H1 (cell line): ENCODE results near the gene PLG. TPM values are rescaled to one million over a fixed set of nuclear protein-coding genes. Genes with fewer than 3 reads are reported as not detected.

Experiments used
- CTCF ChIA-PET: fragments of 300-600 bp; sonication (Branson Sonifier 250); formaldehyde crosslinking; loops from one replicate; lab custom pipeline; 2021; ENCODE audit not compliant: partially characterized antibody; lab: Charles Lee
- POLR2A ChIA-PET: fragments of 300-600 bp; sonication (Branson Sonifier 250); formaldehyde crosslinking; loops from one replicate; lab custom pipeline; 2021; ENCODE audit warnings: inconsistent platforms; ENCODE audit not compliant: partially characterized antibody; lab: Charles Lee
- DNase-seq, 2 experiments: peaks; one replicate each; pipeline versions ENCODE4 v3.0.0 to v3.0.0-alpha.2; 2010 to 2022; ENCODE audit warnings: low spot score in 2 of 2, low read depth in 1 of 2, mixed read lengths in 1 of 2
- FAIRE-seq: peaks from 2 replicates; lab custom pipeline; 2011; peaks lifted over from hg19 to GRCh38; lab: Jason Lieb, UNC
- H2AFZ ChIP-seq: 2 replicates; pipeline ENCODE4 v1.8.1; 2012; ENCODE audit warnings: low read length, inconsistent platforms
- H2AK5ac ChIP-seq: 2 replicates; pipeline ENCODE4 v1.6.1; 2013; ENCODE audit warnings: low read depth, low read length
- H2BK120ac ChIP-seq: replicated peaks from 2 replicates; pipeline ENCODE3; 2013; ENCODE audit warnings: low read depth, low read length, inconsistent platforms
- H2BK12ac ChIP-seq: 2 replicates; pipeline ENCODE4 v1.6.1; 2013; ENCODE audit warnings: low read depth, low read length
- H2BK15ac ChIP-seq: 2 replicates; pipeline ENCODE4 v1.6.1; 2013; ENCODE audit warnings: low read length
- H2BK20ac ChIP-seq: 2 replicates; pipeline ENCODE4 v1.6.1; 2013; ENCODE audit warnings: low read length
- H2BK5ac ChIP-seq: 2 replicates; pipeline ENCODE4 v1.6.1; 2013; ENCODE audit warnings: low read depth, low read length
- H3K14ac ChIP-seq: 2 replicates; pipeline ENCODE4 v1.6.1; 2013; ENCODE audit warnings: inconsistent platforms; ENCODE audit not compliant: insufficient read length
- H3K18ac ChIP-seq: 2 replicates; pipeline ENCODE4 v1.6.1; 2013; ENCODE audit warnings: low read length; ENCODE audit errors: extremely low read depth
- H3K23ac ChIP-seq: 2 replicates; pipeline ENCODE4 v1.6.1; 2013; ENCODE audit warnings: inconsistent platforms; ENCODE audit not compliant: insufficient read length
- H3K23me2 ChIP-seq: 2 replicates; pipeline ENCODE4 v1.6.1; 2013; ENCODE audit warnings: low read depth, low read length
- H3K27ac ChIP-seq: 2 replicates; pipeline ENCODE4 v1.6.1; 2011; ENCODE audit warnings: low read depth, low read length, inconsistent platforms
- H3K27me3 ChIP-seq, 4 experiments: replicated peaks in 1 of 4; 1 replicate in 1 of 4; 2 replicates in 3 of 4; pipeline versions ENCODE4 v1.6.1 to v1.8.1; 2011 to 2013; ENCODE audit warnings: low read length in 3 of 4, mild to moderate bottlenecking in 3 of 4, inconsistent platforms in 2 of 4, mixed read lengths in 2 of 4, moderate library complexity in 1 of 4; ENCODE audit not compliant: control insufficient read depth in 3 of 4, insufficient read depth in 3 of 4; ENCODE audit errors: extremely low read depth in 1 of 4
- H3K36me3 ChIP-seq, 4 experiments: 2 replicates each; pipeline versions ENCODE4 v1.6.1 to v1.8.1; 2011 to 2013; ENCODE audit warnings: mild to moderate bottlenecking in 4 of 4, low read length in 3 of 4, moderate library complexity in 2 of 4, control low read depth in 1 of 4, inconsistent platforms in 1 of 4; ENCODE audit not compliant: insufficient read depth in 4 of 4, control insufficient read depth in 2 of 4
- H3K4ac ChIP-seq: replicated peaks from 2 replicates; pipeline ENCODE3; 2013; ENCODE audit warnings: low read length, low read depth, mixed read lengths, inconsistent platforms; ENCODE audit not compliant: insufficient read length
- H3K4me1 ChIP-seq, 4 experiments: replicated peaks in 1 of 4; 1 replicate in 1 of 4; 2 replicates in 3 of 4; pipeline versions ENCODE4 v1.6.1 to v1.8.1; 2011 to 2013; ENCODE audit warnings: low read length in 3 of 4, inconsistent platforms in 2 of 4, mixed read lengths in 1 of 4; ENCODE audit not compliant: insufficient read depth in 4 of 4, control insufficient read depth in 3 of 4
- H3K4me2 ChIP-seq, 2 experiments: 2 replicates each; pipeline versions ENCODE4 v1.6.1 to v1.8.1; 2011 to 2013; ENCODE audit warnings: low read depth in 2 of 2, low read length in 2 of 2, control low read depth in 1 of 2, inconsistent platforms in 1 of 2, mild to moderate bottlenecking in 1 of 2; ENCODE audit not compliant: insufficient read depth in 1 of 2
- H3K4me3 ChIP-seq, 4 experiments: fragments of 200-600, 300-600 bp in 1 of 4; sonication (generic), shearing (Covaris generic), sonication (Bioruptor Twin) in 1 of 4; 2 replicates each; pipeline versions ENCODE4 v1.5.1 to v1.8.1; 2011 to 2016; ENCODE audit warnings: low read length in 4 of 4, low read depth in 3 of 4, control low read depth in 2 of 4, inconsistent platforms in 2 of 4, mild to moderate bottlenecking in 2 of 4, mixed read lengths in 1 of 4, moderate library complexity in 1 of 4; ENCODE audit not compliant: insufficient read depth in 2 of 4; ENCODE audit errors: extremely low read depth in 1 of 4
- H3K56ac ChIP-seq: replicated peaks from 2 replicates; pipeline ENCODE3; 2013; ENCODE audit warnings: low read depth, mild to moderate bottlenecking, mixed read lengths, low read length, inconsistent platforms; ENCODE audit not compliant: insufficient read length
- H3K79me1 ChIP-seq: 2 replicates; pipeline ENCODE4 v1.6.1; 2013; ENCODE audit warnings: low read depth, low read length, control low read depth
- H3K79me2 ChIP-seq, 2 experiments: 2 replicates each; pipeline versions ENCODE4 v1.6.1 to v1.8.1; 2012 to 2013; ENCODE audit warnings: low read length in 2 of 2, mild to moderate bottlenecking in 2 of 2, inconsistent platforms in 1 of 2; ENCODE audit not compliant: insufficient read depth in 2 of 2, control insufficient read depth in 1 of 2
- H3K9ac ChIP-seq, 4 experiments: replicated peaks in 1 of 4; 1 replicate in 1 of 4; 2 replicates in 3 of 4; pipeline versions ENCODE4 v1.6.1 to v1.8.1; 2011 to 2013; ENCODE audit warnings: low read depth in 3 of 4, low read length in 3 of 4, control low read depth in 2 of 4, mild to moderate bottlenecking in 2 of 4, moderate library complexity in 2 of 4, inconsistent platforms in 1 of 4; ENCODE audit errors: extremely low read depth in 1 of 4
- H3K9me3 ChIP-seq, 2 experiments: 2 replicates each; pipeline versions ENCODE4 v1.6.1 to v1.8.1; 2012 to 2013; ENCODE audit warnings: mild to moderate bottlenecking in 2 of 2, moderate library complexity in 2 of 2, control low read depth in 1 of 2, inconsistent platforms in 1 of 2, low read depth in 1 of 2, low read length in 1 of 2, mixed read lengths in 1 of 2; ENCODE audit not compliant: insufficient read depth in 2 of 2
- H4K20me1 ChIP-seq, 2 experiments: replicated peaks in 1 of 2; 2 replicates each; pipeline versions ENCODE3 to v1.8.1; 2011 to 2013; ENCODE audit warnings: inconsistent platforms in 2 of 2, low read length in 2 of 2, mild to moderate bottlenecking in 1 of 2; ENCODE audit not compliant: insufficient read depth in 2 of 2, control insufficient read depth in 1 of 2
- H4K5ac ChIP-seq: 2 replicates; pipeline ENCODE4 v1.6.1; 2013; ENCODE audit warnings: low read length, low read depth, mixed read lengths, inconsistent platforms; ENCODE audit not compliant: insufficient read length
- H4K8ac ChIP-seq: 2 replicates; pipeline ENCODE4 v1.8.0; 2013; ENCODE audit warnings: mild to moderate bottlenecking, moderate library complexity, low read length, inconsistent platforms; ENCODE audit not compliant: insufficient read depth; ENCODE audit errors: extremely low read depth
- H4K91ac ChIP-seq: replicated peaks from 2 replicates; pipeline ENCODE3; 2013; ENCODE audit warnings: low read length, mixed read lengths, inconsistent platforms; ENCODE audit not compliant: insufficient read length
- KDM5A ChIP-seq: fragments of 200-600 bp; IDR thresholded peaks from 2 replicates; pipeline ENCODE4 v1.7.1; 2012; ENCODE audit warnings: mild to moderate bottlenecking, low read length, inconsistent platforms, mixed read lengths
- NRF1 ChIP-seq: IDR thresholded peaks from 2 replicates; pipeline ENCODE4 v1.6.1; 2011; ENCODE audit warnings: mild to moderate bottlenecking, low read depth, low read length, improper control_type of control experiment
- WGBS, 2 experiments: shearing (Covaris generic) in 1 of 2; methylation state at CpG; one replicate each; pipeline versions ENCODE4 v1.1.6 to v1.1.7; 2013 to 2015; ENCODE audit warnings: low lambda C conversion rate in 2 of 2, mixed read lengths in 2 of 2, inconsistent platforms in 1 of 2, low coverage in 1 of 2, missing lambda C conversion rate in 1 of 2; ENCODE audit not compliant: insufficient replicate concordance in 2 of 2, insufficient coverage in 1 of 2, insufficient read length in 1 of 2; ENCODE audit errors: extremely low coverage in 1 of 2, missing lambda C conversion rate in 1 of 2; 5-methylcytosine and 5-hydroxymethylcytosine counted together
- polyA plus RNA-seq, 7 experiments: library from polyadenylated mRNA; depleted of rRNA in 3 of 7; stranded (reverse) in 5 of 7; unstranded in 2 of 7; fragments of >200 nt in 5 of 7; fragments of 200-250 nt in 2 of 7; gene quantifications; 1 replicate in 5 of 7; 2 replicates in 1 of 7; 4 replicates in 1 of 7; pipeline versions ENCODE4 v1.2.1 to v1.2.3, GENCODE V29; 2011 to 2013; ENCODE audit warnings: missing spikeins in 2 of 7, mixed read lengths in 2 of 7
- total RNA-seq: library from RNA; stranded (reverse); fragmentation: NEBNext Ultra II Directional; extraction: Animal tissue kit (Norgen Biotek cat#: 25700); gene quantifications from 2 replicates; pipeline ENCODE4 v1.2.1, GENCODE V29; 2021

Gene PLG
- total and polyA plus RNA-seq, 2 of the 8 experiments (the other 6 are each of a cell fraction or from before 2014, with no cell fraction given): not detected

DNA sequence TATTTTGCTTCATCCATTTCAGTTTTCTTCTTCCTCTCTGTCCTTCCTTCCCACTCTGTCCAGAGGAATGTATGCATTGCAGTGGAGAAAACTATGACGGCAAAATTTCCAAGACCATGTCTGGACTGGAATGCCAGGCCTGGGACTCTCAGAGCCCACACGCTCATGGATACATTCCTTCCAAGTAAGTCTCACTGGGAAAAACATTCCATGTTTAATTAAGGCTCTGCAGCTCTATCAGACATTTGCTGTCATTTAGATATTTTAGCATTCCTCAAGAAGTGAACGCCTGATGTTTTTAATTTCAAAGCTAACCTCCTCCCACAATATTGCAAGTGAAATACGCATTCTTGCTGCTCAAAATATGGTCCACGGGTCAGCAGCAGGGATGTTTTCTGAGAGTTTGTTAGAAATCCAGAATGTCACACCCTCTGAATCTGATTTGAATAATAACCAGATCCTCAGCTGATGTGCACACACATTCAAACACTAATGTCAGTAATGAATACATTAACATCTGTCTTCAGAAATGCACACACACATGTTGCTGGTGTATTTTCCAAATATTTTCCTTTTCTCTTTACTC, 12.8 kb downstream of the PLG start:
- Histone ChIP-seq H2AFZ (no peak overlapping the region), H3K4me2 (no peak overlapping the region), H2BK120ac (no peak overlapping the region), H4K20me1 (no peaks in the 10 kb centered on the region), H3K23me2 (no peaks in the 10 kb centered on the region), H3K4ac (no peak overlapping the region), H3K79me2 (no peaks in the 10 kb centered on the region), H2BK5ac (no peak overlapping the region), H3K14ac (no peak overlapping the region), H2BK20ac (no peak overlapping the region), H2BK12ac (no peak overlapping the region), H3K27ac (no peak overlapping the region), H3K27me3 (no peaks in the 10 kb centered on the region), H4K5ac (no peak overlapping the region), H2BK15ac (no peak overlapping the region), H3K23ac (no peak overlapping the region), H3K18ac (no peak overlapping the region), H3K4me1 (no peaks in the 10 kb centered on the region), H3K9me3 (no peaks in the 10 kb centered on the region), H3K9ac (no peak overlapping the region), H3K79me1 (no peaks in the 10 kb centered on the region), H4K8ac (no peak overlapping the region), H4K91ac (no peak overlapping the region), H2AK5ac (no peak overlapping the region), H3K4me3 (no peak overlapping the region), H3K36me3 (no peaks in the 10 kb centered on the region), H3K56ac (no peak overlapping the region)
- no peak for DNase-seq
- 89% methylated on average over 5 of the region's 5 CpGs; no CpG with 5 or more reads in 1 of the 2 experiments for WGBS, 2 experiments
- FAIRE-seq: no peak
- no peak for TF ChIP-seq KDM5A
- no peak for TF ChIP-seq NRF1
- CTCF ChIA-PET: no interaction called here
- POLR2A ChIA-PET: no interaction called here
